HG02840 (cell line): ENCODE data around the gene WDR45B.
"Not testable (repeated sequence)": the region's sequence is repeated elsewhere in the genome, so short reads cannot be mapped to it uniquely, and the experiment has no call there.

ENCODE experiments used
- ATAC-seq: cut with Tn5 transposase; IDR thresholded peaks from one replicate; pipeline ENCODE4 v1.9.1; 2021; ENCODE audit warnings: mild to moderate bottlenecking, moderate library complexity, moderate number of reproducible peaks; ENCODE audit not compliant: unreplicated experiment, low FRiP score

The WDR45B gene

DNA sequence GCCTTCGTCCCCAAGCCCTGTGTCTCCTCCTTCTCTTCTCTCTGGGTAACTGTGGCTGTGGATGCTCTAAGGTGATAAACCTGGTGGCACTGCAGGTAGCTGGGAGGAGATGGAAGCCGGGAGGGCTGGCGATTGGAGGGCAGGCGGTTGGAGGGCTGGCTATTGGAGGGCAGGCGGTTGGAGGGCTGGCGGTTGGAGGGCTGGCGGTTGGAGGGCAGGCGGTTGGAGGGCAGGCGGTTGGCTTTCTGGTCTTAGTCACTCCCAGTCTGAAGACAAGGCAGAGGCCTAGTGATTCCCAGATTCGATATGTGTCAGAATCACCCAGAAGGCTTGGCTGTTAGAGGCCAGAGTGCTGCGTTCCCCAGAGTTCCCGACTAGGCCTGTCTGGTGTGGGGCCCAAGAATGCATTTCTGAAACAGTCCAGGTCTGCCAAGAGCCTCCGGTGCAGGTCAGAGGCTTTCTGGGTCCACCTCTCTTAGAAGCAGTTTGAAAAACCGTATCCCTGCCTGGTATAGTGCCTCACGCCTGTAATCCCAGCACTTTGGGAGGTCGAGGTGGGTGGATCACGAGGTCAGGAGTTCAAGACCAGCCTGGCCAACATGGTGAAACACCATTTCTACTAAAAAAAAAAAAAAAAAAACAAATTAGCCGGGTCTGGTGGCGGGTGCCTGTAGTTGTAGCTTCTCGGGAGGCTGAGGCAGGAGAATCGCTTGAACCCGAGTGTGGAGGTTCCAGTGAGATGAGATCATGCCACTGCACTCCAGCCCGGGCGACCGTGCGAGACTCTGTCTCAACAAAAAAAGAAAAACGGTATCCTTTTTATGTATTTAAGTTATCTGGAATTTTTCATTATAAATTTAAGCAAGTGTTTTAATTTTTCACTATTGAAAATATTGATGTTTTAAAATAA is 59.7 kb downstream of the WDR45B start:
- ATAC-seq, result no peak

DNA sequence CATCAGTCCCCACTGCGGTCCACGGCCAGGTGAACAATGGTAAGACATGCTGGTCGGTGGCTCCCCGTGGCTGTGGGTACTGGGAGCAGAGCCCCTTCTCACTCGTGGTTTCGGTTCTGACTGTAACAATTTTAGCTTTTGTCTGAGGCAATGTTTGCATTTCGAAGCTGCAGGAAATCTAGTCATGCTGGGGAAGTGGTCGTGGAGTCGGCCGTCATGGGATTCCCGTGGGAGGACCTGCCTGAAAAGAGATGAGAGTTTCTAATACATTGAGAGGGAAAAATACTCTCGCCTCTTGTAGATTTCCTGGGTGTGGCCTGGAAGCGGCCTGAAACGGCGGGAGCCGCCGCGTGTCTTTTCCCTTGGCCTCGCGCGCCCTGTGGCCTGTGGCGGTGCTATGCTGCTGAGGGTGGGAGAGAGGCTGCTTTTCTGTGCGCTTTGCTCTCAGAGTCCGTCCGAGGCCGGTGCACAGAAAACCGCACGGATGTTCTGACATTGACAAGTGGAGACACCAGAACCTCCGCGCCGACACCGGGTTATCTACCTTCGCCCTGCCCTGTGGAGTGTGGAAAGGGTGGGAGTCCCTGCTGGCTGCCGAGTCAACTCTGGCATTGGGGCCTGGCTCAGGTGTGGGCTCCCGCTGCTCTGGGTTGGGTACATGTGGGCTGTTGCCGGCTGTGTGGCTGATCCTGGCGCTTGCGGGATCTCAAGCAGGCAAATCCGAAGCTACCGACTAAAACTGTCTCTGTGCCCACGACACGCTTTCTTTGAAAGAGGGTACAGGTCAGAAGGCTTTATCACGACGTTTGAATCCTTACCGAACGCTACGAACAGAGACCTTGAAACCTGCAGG is 60.8 kb downstream of the WDR45B start:
- no peak for ATAC-seq

DNA sequence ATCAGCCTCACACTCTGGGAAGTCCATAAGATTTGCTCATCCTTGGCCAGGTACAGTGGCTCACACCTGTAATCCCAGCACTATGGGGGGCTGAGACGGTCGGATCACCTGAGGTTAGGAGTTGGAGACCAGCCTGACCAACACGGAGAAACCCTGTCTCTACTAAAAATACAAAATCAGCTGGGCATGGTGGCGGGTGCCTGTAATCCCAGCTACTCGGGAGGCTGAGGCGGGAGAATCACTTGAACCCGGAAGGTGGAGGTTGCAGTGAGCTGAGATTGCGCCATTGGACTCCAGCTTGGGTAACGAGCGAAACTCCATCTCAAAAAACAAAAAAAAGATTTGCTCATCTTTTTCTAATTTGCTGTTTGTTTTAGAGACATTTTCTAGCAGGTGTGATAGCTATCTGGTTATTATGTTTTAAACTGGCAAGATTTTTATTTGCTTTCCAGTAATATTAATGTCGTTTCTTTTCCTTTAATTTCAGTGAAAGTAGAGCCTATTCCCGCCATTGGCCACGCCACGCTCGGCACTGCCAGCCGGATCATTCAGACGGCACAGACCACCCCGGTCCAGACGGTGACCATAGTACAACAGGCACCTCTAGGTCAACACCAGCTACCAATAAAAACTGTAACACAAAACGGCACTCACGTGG is 61.5 kb downstream of the WDR45B start:
- no peak for ATAC-seq

DNA sequence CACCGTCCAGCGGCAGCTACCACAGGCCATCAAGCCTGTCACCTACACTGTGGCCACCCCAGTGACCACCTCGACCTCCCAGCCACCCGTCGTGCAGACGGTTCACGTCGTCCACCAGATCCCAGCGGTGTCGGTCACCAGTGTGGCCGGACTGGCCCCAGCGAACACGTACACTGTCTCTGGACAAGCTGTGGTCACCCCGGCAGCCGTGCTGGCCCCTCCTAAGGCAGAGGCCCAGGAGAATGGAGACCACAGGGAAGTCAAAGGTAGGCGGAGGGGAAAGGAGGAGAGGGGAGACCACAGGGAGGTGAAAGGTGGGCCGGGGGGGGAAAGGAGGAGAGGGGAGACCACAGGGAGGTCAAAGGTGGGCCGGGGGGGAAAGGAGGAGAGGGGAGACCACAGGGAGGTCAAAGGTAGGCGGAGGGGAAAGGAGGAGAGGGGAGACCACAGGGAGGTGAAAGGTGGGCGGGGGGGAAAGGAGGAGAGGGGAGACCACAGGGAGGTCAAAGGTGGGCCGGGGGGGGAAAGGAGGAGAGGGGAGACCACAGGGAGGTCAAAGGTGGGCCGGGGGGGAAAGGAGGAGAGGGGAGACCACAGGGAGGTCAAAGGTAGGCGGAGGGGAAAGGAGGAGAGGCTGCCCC is 62.2 kb downstream of the WDR45B start:
- not testable (repeated sequence) for ATAC-seq

DNA sequence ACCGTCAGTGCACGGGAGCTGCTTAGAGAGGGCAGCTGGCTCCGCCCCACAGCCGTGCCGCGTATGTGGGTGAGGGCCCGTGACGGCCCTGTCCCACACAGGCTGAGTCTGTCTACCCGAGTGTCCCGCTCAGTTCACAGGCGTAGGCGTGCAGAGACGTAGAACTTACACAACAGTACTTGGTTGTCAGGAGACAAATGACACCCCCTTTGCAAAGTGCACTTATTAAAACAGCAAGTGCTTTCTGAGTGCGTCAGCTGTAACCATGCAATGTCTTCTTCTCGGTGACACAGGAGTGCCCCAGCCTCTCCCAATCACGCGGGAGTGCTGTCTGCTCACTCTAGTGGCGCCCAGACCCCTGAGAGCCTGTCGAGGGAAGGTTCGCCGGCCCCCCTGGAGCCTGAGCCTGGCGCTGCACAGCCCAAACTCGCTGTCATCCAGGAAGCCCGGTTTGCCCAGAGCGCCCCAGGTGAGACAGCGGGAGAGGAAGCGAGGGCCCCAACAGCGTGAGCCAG is 64.5 kb downstream of the WDR45B start:
- no peak for ATAC-seq

DNA sequence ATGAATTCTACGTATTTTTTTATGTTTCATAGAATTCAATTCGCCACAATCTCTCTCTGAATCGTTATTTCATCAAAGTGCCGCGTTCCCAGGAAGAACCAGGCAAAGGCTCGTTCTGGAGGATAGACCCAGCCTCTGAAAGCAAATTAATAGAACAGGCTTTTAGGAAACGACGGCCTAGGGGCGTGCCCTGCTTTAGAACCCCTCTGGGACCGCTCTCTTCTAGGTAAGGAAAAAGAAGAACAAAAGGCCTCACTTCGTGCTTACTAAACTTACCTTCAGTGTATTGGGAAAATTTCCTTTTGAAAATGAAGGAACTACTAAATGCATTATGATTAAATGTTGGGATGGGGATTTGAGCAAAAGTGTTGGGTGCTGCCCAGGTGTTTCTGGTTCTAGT is 65.5 kb downstream of the WDR45B start:
- no peak for ATAC-seq

DNA sequence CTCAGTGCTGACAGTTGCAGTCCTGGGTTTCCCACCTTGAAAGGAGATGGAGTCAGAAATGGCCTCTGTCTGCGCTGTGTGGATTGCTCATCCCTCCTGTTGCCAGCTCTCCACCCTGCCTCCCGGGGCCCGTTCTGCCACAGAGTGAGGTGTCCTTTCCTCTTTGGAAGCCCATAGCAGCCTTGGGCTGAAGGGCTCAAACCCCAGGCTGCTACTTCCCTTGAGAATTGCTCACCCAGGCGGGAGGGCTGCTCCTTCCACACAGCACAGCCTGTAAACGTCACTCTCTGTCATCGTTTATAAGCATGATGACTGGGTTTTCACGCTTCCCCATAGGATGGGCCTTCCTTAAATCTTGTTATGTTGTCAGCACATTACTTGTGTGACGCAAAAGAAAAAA is 66.0 kb downstream of the WDR45B start:
- ATAC-seq, result no peak

DNA sequence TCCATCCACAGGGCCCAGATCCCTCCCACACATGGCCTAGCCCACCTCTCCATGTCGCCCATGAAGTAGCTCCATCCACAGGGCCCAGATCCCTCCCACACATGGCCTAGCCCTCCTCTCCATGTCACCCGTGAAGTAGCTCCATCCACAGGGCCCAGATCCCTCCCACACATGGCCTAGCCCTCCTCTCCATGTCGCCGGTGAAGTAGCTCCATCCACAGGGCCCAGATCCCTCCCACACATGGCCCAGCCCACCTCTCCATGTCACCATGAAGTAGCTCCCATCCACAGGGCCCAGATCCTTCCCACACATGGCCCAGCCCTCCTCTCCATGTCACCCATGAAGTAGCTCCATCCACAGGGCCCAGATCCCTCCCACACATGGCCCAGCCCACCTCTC is 68.3 kb downstream of the WDR45B start:
- ATAC-seq, result not testable (repeated sequence)

DNA sequence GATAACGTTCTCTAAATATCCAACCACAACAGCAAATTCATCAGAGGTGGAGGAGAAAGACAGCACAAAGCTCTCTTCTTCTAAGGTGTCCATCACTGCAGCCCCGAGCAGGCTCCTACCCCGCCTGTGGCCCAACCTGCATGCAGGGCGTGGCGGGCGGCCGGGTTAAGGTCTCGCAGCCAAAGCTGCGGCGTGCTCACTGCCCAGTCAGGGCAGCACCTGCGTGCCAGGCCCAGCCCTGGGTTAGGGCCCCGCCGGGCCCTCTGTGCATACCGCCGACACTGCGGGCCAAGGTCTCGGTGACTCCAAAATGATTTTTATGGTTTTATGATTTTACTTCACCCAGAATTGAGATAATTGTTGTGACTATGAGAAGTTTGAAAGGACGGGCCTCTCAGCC is 70.9 kb downstream of the WDR45B start:
- no peak for ATAC-seq

DNA sequence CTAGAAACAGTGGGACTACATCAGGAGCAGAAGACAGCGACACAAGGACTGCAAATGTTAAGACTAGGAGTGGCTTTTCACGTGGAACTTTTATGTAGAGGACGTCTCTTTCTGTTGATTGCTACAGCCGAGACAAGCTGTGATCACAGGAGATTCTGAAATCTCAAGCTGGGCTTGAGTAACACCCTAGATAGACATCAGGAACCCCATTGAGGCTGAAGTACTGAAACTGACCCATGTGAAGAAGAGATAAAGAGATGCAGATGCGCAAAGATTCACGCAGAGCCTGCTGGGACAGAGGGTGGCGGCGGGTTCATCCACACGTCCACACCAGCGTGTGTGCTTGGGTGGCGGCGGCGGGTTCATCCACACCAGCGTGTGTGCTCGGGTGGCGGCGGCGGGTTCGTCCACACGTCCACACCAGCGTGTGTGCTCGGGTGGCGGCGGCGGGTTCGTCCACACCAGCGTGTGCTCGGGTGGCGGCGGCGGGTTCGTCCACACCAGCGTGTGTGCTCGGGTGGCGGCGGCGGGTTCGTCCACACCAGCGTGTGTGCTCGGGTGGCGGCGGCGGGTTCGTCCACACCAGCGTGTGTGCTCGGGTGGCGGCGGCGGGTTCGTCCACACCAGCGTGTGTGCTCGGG is 72.5 kb downstream of the WDR45B start:
- not testable (repeated sequence) for ATAC-seq

DNA sequence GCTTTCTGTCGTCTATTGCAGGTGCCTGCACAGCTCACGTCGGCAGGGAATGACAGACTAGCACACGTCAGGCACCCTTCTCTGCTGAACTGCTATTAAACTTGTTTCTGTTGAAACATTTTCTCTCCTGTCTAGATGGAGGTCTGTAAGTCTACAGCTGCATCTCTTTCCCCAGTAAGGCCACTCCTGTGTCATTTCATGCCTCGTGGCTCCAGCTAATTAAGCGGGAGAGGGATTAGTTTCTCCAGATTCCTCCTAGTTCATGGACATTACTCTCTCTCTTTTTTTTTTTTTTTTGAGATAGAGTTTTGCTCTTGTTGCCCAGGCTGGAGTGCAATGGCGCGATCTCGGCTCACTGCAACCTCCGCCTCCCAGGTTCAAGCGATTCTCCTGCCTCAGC is 74.2 kb downstream of the WDR45B start:
- ATAC-seq, result no peak

DNA sequence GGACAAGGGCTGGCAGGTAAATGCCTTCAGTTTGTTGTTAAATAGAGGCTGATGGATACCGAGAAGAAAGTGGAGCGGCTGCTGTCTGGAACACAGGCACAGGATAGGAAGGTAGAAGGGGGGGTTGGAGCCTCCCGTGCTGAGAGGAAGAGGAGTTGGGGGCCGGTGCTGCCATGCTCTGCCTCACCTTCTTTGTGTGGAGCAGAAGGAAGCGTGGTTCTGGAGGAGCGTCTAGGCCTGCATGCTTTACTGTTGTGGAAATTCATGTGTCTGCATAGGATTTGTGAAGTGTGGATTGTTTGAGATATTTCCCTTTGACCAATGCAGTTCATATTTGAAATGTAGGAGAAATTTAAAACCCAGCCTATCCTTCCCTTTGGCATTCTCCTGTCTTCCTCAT is 76.4 kb downstream of the WDR45B start:
- ATAC-seq, result no peak

DNA sequence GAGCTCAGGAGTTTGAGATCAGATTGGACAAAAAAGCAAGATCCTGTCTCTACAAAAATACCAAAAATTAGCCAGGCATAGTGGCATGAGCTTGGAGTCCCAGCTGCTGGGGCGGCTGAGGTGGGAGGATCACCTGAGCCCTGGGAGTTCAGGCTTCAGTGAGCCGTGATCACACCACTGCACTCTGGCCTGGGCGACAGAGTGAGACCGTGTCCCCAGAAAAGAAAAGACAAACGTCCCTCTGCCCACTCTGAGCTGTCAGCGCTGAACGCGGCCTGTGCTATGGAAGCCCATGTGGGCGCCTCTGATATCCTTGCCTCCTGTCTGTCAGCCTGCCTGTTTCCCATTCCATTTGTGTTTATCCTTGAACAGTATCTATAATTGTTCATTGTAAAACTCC is 78.0 kb downstream of the WDR45B start:
- no peak for ATAC-seq

DNA sequence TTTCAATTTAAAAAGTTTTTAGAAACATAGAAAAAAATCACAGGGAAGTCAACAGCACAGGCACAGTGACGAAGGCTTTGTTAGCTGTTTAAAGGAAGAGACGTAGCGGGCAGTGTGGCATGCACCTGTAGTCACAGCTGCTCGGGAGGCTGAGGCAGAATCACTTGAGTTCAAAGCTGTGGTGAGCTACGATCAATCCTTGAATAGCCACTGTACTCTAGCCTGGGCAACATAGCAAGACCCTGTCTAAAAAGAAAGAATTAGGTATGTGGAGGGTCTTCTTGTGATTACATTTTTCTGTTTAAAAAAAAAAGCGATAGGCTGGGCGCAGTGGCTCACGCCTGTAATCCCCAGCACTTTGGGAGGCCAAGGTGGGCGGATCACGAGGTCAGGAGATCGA is 78.6 kb downstream of the WDR45B start:
- no peak for ATAC-seq

DNA sequence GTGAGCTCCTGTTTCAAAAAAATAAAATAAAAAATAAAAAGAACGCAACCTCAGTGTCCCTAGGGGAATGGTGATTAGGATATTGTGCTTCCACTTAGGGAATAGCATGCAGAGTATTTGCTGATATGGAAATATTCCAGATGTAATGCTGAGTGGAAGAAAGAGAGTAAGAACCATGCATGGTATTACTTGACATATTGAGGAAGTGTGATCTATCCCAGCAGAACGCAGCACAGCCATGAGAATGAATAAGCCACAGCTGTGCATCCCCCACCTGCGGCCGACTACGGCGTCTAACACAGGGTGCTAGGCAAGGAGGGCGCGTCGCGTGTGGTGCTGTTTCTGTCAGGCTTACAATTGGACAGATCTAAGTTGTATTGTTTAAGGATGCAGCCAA is 79.2 kb downstream of the WDR45B start:
- no peak for ATAC-seq

DNA sequence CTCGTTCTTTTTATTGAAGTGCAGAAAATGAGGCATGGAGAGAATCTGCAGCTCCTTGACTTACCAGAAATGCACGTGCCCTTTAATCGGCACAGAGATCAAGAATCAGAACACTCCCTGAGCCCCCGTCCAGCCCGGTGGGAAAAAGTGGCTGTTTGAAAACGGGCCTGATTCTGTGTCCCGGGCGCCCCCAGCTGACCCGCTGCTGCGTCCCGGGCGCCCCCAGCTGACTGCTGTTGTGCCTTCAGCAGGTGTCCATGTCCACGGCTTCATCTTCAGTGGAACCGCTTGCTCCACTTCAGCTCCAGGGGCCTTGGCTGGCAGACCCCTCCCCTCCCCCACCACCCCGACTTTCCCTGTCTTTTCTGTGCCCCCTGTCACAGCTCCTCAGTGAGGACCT is 81.0 kb downstream of the WDR45B start:
- ATAC-seq, result no peak

DNA sequence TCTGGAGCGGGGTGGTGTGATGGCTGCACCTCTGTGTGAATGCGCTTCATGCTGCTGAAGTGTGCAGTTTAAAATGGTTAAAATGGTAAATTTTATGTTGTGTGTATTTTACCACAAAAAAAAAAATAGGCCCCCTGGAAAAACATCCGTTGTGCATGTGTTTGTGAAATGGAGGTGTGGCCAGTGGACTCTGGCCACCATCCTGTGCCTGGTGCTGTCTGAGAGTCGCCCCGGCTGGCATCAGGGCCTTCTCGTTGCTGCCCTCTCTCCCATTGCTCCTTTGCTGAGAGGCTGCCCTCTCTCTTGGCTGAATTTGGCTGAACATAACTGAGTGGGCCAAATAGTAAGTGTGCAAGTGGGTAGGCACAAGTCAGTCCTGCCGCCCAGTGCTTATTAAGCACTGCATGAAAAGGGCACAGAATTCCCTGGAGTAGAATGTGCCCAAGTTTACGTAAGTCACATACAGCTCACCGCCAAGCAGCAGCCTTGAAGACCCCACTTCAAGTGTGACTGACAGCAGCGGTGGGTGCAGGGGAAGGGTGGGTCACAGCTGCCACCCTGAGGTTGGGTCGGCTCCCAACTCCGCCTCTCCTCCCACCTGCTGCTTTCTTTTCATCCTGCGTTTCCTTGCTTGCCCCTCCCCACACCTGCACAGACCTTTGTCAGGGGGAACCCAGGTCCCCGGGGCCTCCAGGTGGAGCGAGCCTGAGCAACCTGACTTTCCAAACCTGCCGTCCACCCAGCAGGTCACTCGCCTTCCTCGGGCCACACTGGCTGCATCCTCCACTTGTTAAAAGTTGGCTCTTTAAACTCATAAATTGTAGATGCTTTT is 81.9 kb downstream of the WDR45B start:
- ATAC-seq, result no peak

DNA sequence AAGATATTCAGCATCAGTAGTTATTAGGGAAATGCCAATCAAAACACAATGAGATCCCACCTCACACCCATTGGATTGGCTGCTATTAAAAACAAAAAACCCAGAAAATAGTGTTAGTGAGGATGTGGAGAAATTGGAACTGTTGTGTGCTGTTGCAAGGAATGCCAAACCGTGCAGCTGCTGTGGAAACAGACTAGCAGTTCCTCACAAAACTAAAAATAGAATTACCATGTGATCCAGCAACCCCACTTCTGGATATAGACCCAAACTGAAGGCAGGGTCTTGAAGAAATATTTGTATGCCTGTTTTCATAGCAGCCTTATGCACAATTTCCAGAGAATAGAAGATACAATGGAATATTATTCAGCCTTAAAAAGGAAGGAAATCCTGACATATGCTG is 82.7 kb downstream of the WDR45B start:
- ATAC-seq, result no peak
